OCI-LY3 (cell line): Measurements from ENCODE around the gene BORCS8.

Experiments
- H2AFZ ChIP-seq: fragments of 200-600, 300-600 bp; shearing (Covaris generic); 2 replicates; pipeline ENCODE4 v1.6.0; 2014; ENCODE audit warnings: antibody characterized with exemption, low read depth, low read length
- H3K27ac ChIP-seq: fragments of 200-600, 300-600 bp; sonication (generic); 2 replicates; pipeline ENCODE4 v1.5.1; 2014; ENCODE audit warnings: mild to moderate bottlenecking, low read length, moderate library complexity, mixed read lengths
- H3K27me3 ChIP-seq: fragments of 200-600, 300-600 bp; sonication (generic); 2 replicates; pipeline ENCODE4 v1.6.1; 2014; ENCODE audit warnings: low read depth, low read length, mixed read lengths
- H3K36me3 ChIP-seq: fragments of 200-600, 300-600 bp; sonication (generic); replicated peaks from 2 replicates; pipeline ENCODE3; 2014; ENCODE audit warnings: low read depth, low read length, mixed read lengths
- H3K4me1 ChIP-seq: fragments of 300-600, 200-600 bp; sonication (generic); 2 replicates; pipeline ENCODE4 v1.6.1; 2014; ENCODE audit warnings: low read length, mixed read lengths
- H3K4me2 ChIP-seq: fragments of 200-600, 300-600 bp; sonication (generic); 2 replicates; pipeline ENCODE4 v1.6.1; 2014; ENCODE audit warnings: low read length, mixed read lengths
- H3K4me3 ChIP-seq: fragments of 300-600, 200-600 bp; sonication (generic); 2 replicates; pipeline ENCODE4 v1.5.1; 2014; ENCODE audit warnings: antibody characterized with exemption, mild to moderate bottlenecking, low read length, moderate library complexity
- H3K79me2 ChIP-seq: fragments of 300-600, 200-600 bp; shearing (Covaris generic); 2 replicates; pipeline ENCODE4 v1.6.1; 2014; ENCODE audit warnings: mild to moderate bottlenecking, low read length, mixed read lengths
- H3K9ac ChIP-seq: fragments of 300-600, 200-600 bp; shearing (Covaris generic); 2 replicates; pipeline ENCODE4 v1.6.0; 2014; ENCODE audit warnings: mild to moderate bottlenecking, low read length, moderate library complexity
- H3K9me3 ChIP-seq: fragments of 200-600, 300-600 bp; shearing (Covaris generic); 2 replicates; pipeline ENCODE4 v1.6.1; 2014; ENCODE audit warnings: low read length, mixed read lengths; ENCODE audit not compliant: insufficient read depth
- H4K20me1 ChIP-seq: fragments of 200-600, 300-600 bp; sonication (generic); 2 replicates; pipeline ENCODE4 v1.6.1; 2016; ENCODE audit warnings: low read length, mixed read lengths; ENCODE audit not compliant: insufficient read depth
- EZH2phosphoT487 ChIP-seq: fragments of 200-600 bp; shearing (Covaris generic); IDR thresholded peaks from 2 replicates; pipeline ENCODE4 v1.6.1; 2018; ENCODE audit warnings: antibody characterized with exemption, mixed run types, low read depth
- TF ChIP-seq, protein P1 (sequence below): fragments of 200-600, 300-600 bp; sonication (generic); IDR thresholded peaks from 2 replicates; pipeline ENCODE4 v1.5.1; 2014; ENCODE audit warnings: antibody characterized with exemption, low read length, low read depth

Gene BORCS8

DNA sequence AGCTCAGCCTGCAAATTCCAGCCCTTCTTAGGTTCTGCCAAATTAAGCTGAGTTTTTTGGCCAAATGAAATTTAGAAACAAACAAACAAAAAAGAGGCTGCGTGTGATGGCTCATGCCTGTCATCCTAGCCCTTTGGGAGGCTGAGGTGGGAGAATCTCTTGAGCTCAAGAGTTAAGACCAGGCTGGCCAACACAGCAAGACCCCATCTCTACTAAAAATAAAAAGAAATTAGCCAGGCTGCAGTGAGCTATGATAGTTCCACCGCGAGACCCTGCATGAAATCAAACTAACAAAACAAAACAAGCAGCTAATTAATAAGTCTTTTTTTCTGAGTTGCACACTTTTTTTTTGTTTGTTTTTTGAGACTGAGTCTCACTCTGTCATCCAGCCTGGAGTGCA is 37.7 kb upstream of the BORCS8 start:
- Histone ChIP-seq H3K79me2 (no peaks in the 10 kb centered on the region), H3K4me3 (no peak overlapping the region), H3K27ac (no peak overlapping the region), H3K9ac (no peak overlapping the region), H3K4me2 (no peak overlapping the region), H3K27me3 (peaks cover 9% of the 10 kb centered on the region; the same call in 1 of the 2 replicates), H4K20me1 (no peaks in the 10 kb centered on the region), H3K9me3 (peaks cover 9% of the 10 kb centered on the region), H2AFZ (no peak overlapping the region), H3K4me1 (no peaks in the 10 kb centered on the region), H3K36me3 (no peaks in the 10 kb centered on the region)
- TF ChIP-seq, protein P1, sequence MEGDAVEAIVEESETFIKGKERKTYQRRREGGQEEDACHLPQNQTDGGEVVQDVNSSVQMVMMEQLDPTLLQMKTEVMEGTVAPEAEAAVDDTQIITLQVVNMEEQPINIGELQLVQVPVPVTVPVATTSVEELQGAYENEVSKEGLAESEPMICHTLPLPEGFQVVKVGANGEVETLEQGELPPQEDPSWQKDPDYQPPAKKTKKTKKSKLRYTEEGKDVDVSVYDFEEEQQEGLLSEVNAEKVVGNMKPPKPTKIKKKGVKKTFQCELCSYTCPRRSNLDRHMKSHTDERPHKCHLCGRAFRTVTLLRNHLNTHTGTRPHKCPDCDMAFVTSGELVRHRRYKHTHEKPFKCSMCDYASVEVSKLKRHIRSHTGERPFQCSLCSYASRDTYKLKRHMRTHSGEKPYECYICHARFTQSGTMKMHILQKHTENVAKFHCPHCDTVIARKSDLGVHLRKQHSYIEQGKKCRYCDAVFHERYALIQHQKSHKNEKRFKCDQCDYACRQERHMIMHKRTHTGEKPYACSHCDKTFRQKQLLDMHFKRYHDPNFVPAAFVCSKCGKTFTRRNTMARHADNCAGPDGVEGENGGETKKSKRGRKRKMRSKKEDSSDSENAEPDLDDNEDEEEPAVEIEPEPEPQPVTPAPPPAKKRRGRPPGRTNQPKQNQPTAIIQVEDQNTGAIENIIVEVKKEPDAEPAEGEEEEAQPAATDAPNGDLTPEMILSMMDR, result no peak
- TF ChIP-seq EZH2phosphoT487, result no peak

DNA sequence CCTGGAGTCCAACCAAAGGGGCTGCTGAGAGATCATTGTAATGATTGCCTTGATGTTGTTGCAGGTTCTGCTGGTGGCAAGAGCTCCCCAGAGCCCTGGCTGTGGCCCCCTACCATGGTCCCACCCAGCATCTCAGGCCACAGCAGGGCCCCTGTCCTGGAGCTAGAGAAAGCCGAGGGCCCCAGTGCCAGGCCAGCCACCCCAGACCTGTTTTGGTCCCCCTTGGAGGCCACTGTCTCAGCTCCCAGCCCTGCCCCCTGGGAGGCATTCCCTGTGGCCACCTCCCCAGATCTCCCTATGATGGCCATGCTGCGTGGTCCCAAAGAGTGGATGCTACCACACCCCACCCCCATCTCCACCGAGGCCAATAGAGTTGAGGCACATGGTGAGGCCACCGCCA is 35.3 kb upstream of the BORCS8 start:
- Histone ChIP-seq H3K4me2 (no peak overlapping the region), H3K27ac (no peak overlapping the region), H4K20me1 (no peaks in the 10 kb centered on the region), H3K27me3 (peaks cover 9% of the 10 kb centered on the region; the same call in 1 of the 2 replicates), H2AFZ (no peak overlapping the region), H3K79me2 (no peaks in the 10 kb centered on the region), H3K4me1 (no peaks in the 10 kb centered on the region), H3K4me3 (no peak overlapping the region), H3K9ac (no peak overlapping the region), H3K9me3 (no peaks in the 10 kb centered on the region), H3K36me3 (no peaks in the 10 kb centered on the region)
- TF ChIP-seq EZH2phosphoT487, result no peak
- TF ChIP-seq, protein P1, result no peak

DNA sequence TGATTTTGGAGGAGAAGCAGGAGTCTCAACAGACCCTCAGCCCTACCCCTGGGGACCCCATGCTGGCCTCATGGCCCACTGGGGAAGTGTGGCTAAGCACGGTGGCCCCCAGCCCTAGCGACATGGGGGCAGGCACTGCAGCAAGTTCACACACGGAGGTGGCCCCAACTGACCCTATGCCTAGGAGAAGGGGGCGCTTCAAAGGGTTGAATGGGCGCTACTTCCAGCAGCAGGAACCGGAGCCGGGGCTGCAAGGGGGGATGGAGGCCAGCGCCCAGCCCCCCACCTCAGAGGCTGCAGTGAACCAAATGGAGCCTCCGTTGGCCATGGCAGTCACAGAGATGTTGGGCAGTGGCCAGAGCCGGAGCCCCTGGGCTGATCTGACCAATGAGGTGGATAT is 34.7 kb upstream of the BORCS8 start:
- Histone ChIP-seq H3K79me2 (no peaks in the 10 kb centered on the region), H3K4me1 (no peaks in the 10 kb centered on the region), H3K9ac (no peak overlapping the region), H4K20me1 (no peaks in the 10 kb centered on the region), H3K9me3 (no peaks in the 10 kb centered on the region), H3K27me3 (peaks cover 9% of the 10 kb centered on the region; the same call in 1 of the 2 replicates), H3K27ac (no peak overlapping the region), H3K4me2 (no peak overlapping the region), H2AFZ (no peak overlapping the region), H3K4me3 (no peak overlapping the region), H3K36me3 (no peaks in the 10 kb centered on the region)
- TF ChIP-seq, protein P1, result no peak
- TF ChIP-seq EZH2phosphoT487, result no peak

DNA sequence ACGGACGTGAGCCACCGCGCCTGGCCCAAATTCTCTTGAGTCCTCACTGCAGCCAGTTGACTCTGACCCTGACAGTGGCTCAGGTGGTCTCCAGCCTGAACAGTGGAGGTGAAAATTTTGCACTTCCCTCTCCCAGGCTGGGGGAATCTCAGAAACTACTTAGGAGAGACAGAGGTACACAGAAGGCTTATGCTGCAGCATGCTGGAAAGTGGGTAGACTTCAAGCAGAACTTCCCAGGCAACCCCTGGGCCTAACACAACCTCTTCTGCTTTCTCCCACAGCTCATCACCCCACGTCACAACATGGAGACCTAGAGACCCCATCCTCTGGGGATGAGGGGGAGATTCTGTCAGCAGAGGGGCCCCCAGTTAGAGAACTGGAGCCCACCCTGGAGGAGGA is 34.3 kb upstream of the BORCS8 start:
- Histone ChIP-seq H3K27me3 (peaks cover 9% of the 10 kb centered on the region; the same call in 1 of the 2 replicates), H3K4me1 (no peaks in the 10 kb centered on the region), H3K79me2 (no peaks in the 10 kb centered on the region), H3K36me3 (no peaks in the 10 kb centered on the region), H3K4me3 (no peak overlapping the region), H2AFZ (no peak overlapping the region), H3K4me2 (no peak overlapping the region), H4K20me1 (no peaks in the 10 kb centered on the region), H3K9me3 (no peaks in the 10 kb centered on the region), H3K9ac (no peak overlapping the region), H3K27ac (no peak overlapping the region)
- TF ChIP-seq, protein P1, result no peak
- TF ChIP-seq EZH2phosphoT487, result no peak
